ENCODE data around the gene CD7. TPM values are rescaled to one million over a fixed set of nuclear protein-coding genes. Genes with fewer than 3 reads are reported as not detected.

CD7 gene
- total RNA-seq, 1 experiment from 2014 or later: 0.74 TPM

DNA sequence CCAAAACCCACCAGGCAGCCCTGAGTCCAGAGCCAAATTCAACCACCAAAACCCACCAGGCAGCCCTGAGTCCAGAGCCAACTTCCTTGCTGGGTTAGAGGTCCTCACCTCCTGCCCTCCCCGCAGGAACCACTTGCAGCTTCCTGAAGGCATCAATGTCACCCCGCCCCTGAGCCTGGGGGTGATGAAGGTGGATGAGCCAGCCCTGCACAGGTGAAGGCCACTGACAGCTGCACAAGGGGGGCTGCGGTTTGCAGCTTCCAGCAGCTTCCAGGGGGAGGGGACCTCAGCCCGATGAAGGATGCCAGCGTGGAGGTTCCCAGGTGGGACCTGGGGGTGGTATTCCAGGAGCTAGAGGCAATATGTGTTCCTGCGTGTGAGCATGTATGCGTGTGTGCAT lies 36.3 kb downstream of the CD7 start:
- CTCF ChIA-PET: interaction anchor here (1.5 to 1.8 kb wide), 2 partner anchors 11 to 45 kb away, joined by 4 to 5 read pairs; no protein-coding TSS in a partner anchor
- POLR2A ChIA-PET: no interaction called here
- no peaks in the 10 kb centered on the region for H3K36me3 Mint-ChIP-seq

DNA sequence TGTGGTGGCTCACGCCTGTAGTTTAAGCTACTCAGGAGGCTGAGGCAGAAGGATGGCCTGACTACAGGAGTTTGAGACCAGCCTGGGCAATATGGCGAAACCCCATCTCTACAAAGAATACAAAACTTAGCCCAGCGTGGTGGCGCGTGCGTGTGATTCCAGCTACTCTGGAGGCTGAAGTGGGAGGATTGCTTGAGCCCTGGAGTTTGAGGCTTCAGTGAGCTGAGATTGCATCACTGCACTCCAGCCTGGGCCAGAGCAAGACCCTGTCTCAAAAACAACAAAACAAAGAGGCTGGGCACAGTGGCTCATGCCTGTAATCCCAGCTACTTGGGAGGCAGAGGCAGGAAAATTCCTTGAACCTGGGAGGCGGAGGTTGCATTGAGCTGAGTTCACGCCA lies 36.9 kb downstream of the CD7 start:
- peaks cover 3% of the 10 kb centered on the region; the same call in 1 of the 2 replicates for H3K27me3 Mint-ChIP-seq (ENCODE audit: low read depth)
- no peak for DNase-seq (ENCODE audit: low spot score)
- CTCF ChIA-PET: interaction anchor here (1.5 to 1.8 kb wide), 2 partner anchors 12 to 44 kb away, joined by 4 to 5 read pairs; no protein-coding TSS in a partner anchor
- no peaks in the 10 kb centered on the region for H3K36me3 Mint-ChIP-seq
- H3K27ac Mint-ChIP-seq: no peak overlapping the region
- no peak overlapping the region for H3K4me3 Mint-ChIP-seq
- POLR2A ChIA-PET: no interaction called here
- H3K9me3 Mint-ChIP-seq: no peaks in the 10 kb centered on the region
- ATAC-seq: no peak
- 0 out of 2 replicates have a peak, but pooled peaks have one; percentile 19 for TF ChIP-seq GABPB1 (CRISPR knock-in tag; IDR thresholded peaks at IDR 0.05)
- TF ChIP-seq, protein P1, sequence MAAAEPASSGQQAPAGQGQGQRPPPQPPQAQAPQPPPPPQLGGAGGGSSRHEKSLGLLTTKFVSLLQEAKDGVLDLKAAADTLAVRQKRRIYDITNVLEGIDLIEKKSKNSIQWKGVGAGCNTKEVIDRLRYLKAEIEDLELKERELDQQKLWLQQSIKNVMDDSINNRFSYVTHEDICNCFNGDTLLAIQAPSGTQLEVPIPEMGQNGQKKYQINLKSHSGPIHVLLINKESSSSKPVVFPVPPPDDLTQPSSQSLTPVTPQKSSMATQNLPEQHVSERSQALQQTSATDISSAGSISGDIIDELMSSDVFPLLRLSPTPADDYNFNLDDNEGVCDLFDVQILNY (CRISPR knock-in tag; IDR thresholded peaks at IDR 0.05): no peak
- H3K4me1 Mint-ChIP-seq: peaks cover 22% of the 10 kb centered on the region

More for the DNA sequence above, 36.3 kb downstream of the CD7 start:
- Mint-ChIP-seq H3K27me3 (ENCODE audit: low read depth) (peaks cover 3% of the 10 kb centered on the region), H3K4me1 (peaks cover 22% of the 10 kb centered on the region), H3K4me3 (no peak overlapping the region), H3K9me3 (no peaks in the 10 kb centered on the region), H3K27ac (no peak overlapping the region)
- DNase-seq (ENCODE audit: low spot score) (no peak), ATAC-seq (no peak)
- TF ChIP-seq NR3C1 (CRISPR knock-in tag; conservative IDR thresholded peaks at IDR 0.05; ENCODE audit: low read depth) (no peak), SMAD3 (CRISPR knock-in tag; IDR thresholded peaks at IDR 0.05; ENCODE audit: borderline replicate concordance) (no peak), TCF7 (CRISPR knock-in tag; IDR thresholded peaks at IDR 0.05; ENCODE audit: low read depth) (no peak), ZNF138 (CRISPR knock-in tag; conservative IDR thresholded peaks at IDR 0.05) (no peak), SP1 (CRISPR knock-in tag; conservative IDR thresholded peaks at IDR 0.05) (no peak)

DNA sequence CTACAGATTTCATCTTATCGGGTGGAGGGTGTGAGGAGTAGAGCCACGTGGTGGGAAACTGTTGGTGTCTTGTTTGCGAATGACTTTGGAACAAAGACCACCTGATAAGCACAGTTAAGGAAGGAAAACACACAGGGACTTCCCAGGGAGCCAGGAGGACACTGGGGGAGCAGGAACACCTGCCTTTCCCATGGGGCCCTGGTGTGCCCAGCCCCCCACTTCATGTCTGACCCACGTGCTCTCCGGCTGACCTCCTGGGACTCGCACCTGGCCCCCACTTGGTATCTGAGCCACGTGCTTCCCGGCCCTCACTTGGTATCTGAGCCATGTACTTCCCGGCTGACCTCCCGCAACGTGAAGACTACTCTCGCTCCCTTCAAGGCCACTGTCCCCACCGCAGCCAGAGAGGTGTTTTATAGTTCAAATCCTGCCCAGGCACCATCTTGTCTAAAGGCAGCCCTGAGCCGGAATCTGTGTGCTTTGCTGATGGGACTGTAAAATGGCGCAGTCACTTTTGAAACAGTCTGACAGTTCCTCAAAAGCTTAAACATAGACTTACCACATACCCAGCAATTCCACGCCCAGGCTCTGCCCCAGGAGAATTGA lies 38.5 kb downstream of the CD7 start:
- ATAC-seq: no peak
- CTCF ChIA-PET: interaction anchor here (1.2 kb wide), 1 partner anchor 259 kb away, joined by 3 read pairs; no protein-coding TSS in a partner anchor
- Mint-ChIP-seq H3K4me1 (peaks cover 25% of the 10 kb centered on the region), H3K27me3 (ENCODE audit: low read depth) (peaks cover 3% of the 10 kb centered on the region; the same call in 1 of the 2 replicates), H3K9me3 (no peaks in the 10 kb centered on the region), H3K36me3 (no peaks in the 10 kb centered on the region), H3K4me3 (no peak overlapping the region), H3K27ac (no peak overlapping the region)
- no peak for DNase-seq (ENCODE audit: low spot score)
- TF ChIP-seq ATF1 (CRISPR knock-in tag; IDR thresholded peaks at IDR 0.05): no peak
- TF ChIP-seq, protein P2, sequence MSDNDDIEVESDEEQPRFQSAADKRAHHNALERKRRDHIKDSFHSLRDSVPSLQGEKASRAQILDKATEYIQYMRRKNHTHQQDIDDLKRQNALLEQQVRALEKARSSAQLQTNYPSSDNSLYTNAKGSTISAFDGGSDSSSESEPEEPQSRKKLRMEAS (CRISPR knock-in tag; IDR thresholded peaks at IDR 0.05): 0 out of 2 replicates have a peak, but pooled peaks have one; percentile 50
- TF ChIP-seq JAZF1 (CRISPR knock-in tag; IDR thresholded peaks at IDR 0.05): no peak
- TF ChIP-seq, protein P3, sequence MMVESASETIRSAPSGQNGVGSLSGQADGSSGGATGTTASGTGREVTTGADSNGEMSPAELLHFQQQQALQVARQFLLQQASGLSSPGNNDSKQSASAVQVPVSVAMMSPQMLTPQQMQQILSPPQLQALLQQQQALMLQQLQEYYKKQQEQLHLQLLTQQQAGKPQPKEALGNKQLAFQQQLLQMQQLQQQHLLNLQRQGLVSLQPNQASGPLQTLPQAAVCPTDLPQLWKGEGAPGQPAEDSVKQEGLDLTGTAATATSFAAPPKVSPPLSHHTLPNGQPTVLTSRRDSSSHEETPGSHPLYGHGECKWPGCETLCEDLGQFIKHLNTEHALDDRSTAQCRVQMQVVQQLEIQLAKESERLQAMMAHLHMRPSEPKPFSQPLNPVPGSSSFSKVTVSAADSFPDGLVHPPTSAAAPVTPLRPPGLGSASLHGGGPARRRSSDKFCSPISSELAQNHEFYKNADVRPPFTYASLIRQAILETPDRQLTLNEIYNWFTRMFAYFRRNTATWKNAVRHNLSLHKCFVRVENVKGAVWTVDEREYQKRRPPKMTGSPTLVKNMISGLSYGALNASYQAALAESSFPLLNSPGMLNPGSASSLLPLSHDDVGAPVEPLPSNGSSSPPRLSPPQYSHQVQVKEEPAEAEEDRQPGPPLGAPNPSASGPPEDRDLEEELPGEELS (CRISPR knock-in tag; IDR thresholded peaks at IDR 0.05): no peak
- TF ChIP-seq NFE2L1 (CRISPR knock-in tag; IDR thresholded peaks at IDR 0.05): 0 out of 2 replicates have a peak, but pooled peaks have one; percentile 21
- TF ChIP-seq SMAD3 (CRISPR knock-in tag; IDR thresholded peaks at IDR 0.05; ENCODE audit: borderline replicate concordance): no peak
- TF ChIP-seq NFYB (CRISPR knock-in tag; conservative IDR thresholded peaks at IDR 0.05; ENCODE audit: low read depth): no peak
- TF ChIP-seq, protein P4, sequence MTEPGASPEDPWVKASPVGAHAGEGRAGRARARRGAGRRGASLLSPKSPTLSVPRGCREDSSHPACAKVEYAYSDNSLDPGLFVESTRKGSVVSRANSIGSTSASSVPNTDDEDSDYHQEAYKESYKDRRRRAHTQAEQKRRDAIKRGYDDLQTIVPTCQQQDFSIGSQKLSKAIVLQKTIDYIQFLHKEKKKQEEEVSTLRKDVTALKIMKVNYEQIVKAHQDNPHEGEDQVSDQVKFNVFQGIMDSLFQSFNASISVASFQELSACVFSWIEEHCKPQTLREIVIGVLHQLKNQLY (CRISPR knock-in tag; IDR thresholded peaks at IDR 0.05): no peak
- TF ChIP-seq, protein P5, sequence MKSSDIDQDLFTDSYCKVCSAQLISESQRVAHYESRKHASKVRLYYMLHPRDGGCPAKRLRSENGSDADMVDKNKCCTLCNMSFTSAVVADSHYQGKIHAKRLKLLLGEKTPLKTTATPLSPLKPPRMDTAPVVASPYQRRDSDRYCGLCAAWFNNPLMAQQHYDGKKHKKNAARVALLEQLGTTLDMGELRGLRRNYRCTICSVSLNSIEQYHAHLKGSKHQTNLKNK (CRISPR knock-in tag; IDR thresholded peaks at IDR 0.05): no peak
- TF ChIP-seq HMGA2 (CRISPR knock-in tag; IDR thresholded peaks at IDR 0.05): no peak
- TF ChIP-seq, protein P6, sequence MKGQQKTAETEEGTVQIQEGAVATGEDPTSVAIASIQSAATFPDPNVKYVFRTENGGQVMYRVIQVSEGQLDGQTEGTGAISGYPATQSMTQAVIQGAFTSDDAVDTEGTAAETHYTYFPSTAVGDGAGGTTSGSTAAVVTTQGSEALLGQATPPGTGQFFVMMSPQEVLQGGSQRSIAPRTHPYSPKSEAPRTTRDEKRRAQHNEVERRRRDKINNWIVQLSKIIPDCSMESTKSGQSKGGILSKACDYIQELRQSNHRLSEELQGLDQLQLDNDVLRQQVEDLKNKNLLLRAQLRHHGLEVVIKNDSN (CRISPR knock-in tag; IDR thresholded peaks at IDR 0.05): peak; percentile 29; the same call in 1 of the 2 replicates
- TF ChIP-seq ZNF423 (CRISPR knock-in tag; IDR thresholded peaks at IDR 0.05): 0 out of 2 replicates have a peak, but pooled peaks have one; percentile 60
- POLR2A ChIA-PET: no interaction called here

Measured in WTC11 (cell line).